IMR-90 (cell line): Measurements from ENCODE around the gene MORN4. TPM values are rescaled to one million over a fixed set of nuclear protein-coding genes. Genes with fewer than 3 reads are reported as not detected.

ENCODE experiments used
- ATAC-seq: fragments of 200-7000 bp; cut with Tn5 transposase; 2 replicates; pipeline ENCODE4 v1.9.1; 2020; ENCODE audit warnings: low read depth, mild to moderate bottlenecking, moderate library complexity
- BruUV-seq: library from RNA; stranded (reverse); fragments of 400-500 nt; replicated peaks from 2 replicates; lab custom pipeline; 2021; lab: Mats Ljungman, UMichigan
- CTCF ChIA-PET: fragments of 300-600 bp; formaldehyde crosslinking; extraction: SDS; loops from one replicate; lab custom pipeline; 2021; ENCODE audit warnings: antibody characterized with exemption; lab: Yijun Ruan, JAX
- POLR2A ChIA-PET: fragments of 300-600 bp; sonication (Branson Sonifier 250); formaldehyde crosslinking; loops from one replicate; lab custom pipeline; 2022; ENCODE audit warnings: antibody characterized with exemption; ENCODE audit not compliant: unreplicated experiment; lab: Charles Lee
- DNase-seq: peaks from one replicate; pipeline ENCODE4 v3.0.0; 2013
- H2AFZ ChIP-seq: replicated peaks from 2 replicates; pipeline ENCODE3; 2013; ENCODE audit warnings: low read length, mild to moderate bottlenecking; ENCODE audit not compliant: poor library complexity
- H2AK5ac ChIP-seq: 2 replicates; pipeline ENCODE4 v1.6.1; 2013; ENCODE audit warnings: low read depth, low read length, inconsistent platforms
- H2AK9ac ChIP-seq: replicated peaks from 2 replicates; pipeline ENCODE3; 2013; ENCODE audit warnings: mild to moderate bottlenecking, low read depth, low read length, moderate library complexity; ENCODE audit not compliant: poor library complexity
- H2BK120ac ChIP-seq: 2 replicates; pipeline ENCODE4 v1.6.1; 2013; ENCODE audit warnings: low read depth, low read length, inconsistent platforms
- H2BK15ac ChIP-seq: 3 replicates; pipeline ENCODE4 v1.6.1; 2013; ENCODE audit warnings: low read depth, low read length, inconsistent platforms
- H2BK20ac ChIP-seq: 2 replicates; pipeline ENCODE4 v1.6.1; 2013; ENCODE audit warnings: low read depth, mild to moderate bottlenecking, inconsistent platforms, low read length, moderate library complexity
- H2BK5ac ChIP-seq: 2 replicates; pipeline ENCODE4 v1.6.1; 2013; ENCODE audit warnings: mild to moderate bottlenecking, low read depth, low read length, inconsistent platforms; ENCODE audit not compliant: poor library complexity, severe bottlenecking
- H3K14ac ChIP-seq: replicated peaks from 2 replicates; pipeline ENCODE4 v1.6.1; 2013; ENCODE audit warnings: low read depth, low read length, inconsistent platforms
- H3K18ac ChIP-seq: 2 replicates; pipeline ENCODE4 v1.6.1; 2013; ENCODE audit warnings: low read depth, low read length, control low read depth
- H3K23ac ChIP-seq: 2 replicates; pipeline ENCODE4 v1.6.1; 2013; ENCODE audit warnings: low read depth, low read length, inconsistent platforms
- H3K27ac ChIP-seq: 2 replicates; pipeline ENCODE4 v1.5.1; 2013; ENCODE audit warnings: mild to moderate bottlenecking, control low read depth, low read length; ENCODE audit not compliant: insufficient read depth
- H3K27me3 ChIP-seq: 2 replicates; pipeline ENCODE4 v1.6.1; 2013; ENCODE audit warnings: low read length; ENCODE audit not compliant: control insufficient read depth, insufficient read depth
- H3K36me3 ChIP-seq: 2 replicates; pipeline ENCODE4 v1.6.1; 2013; ENCODE audit warnings: low read length, mixed read lengths; ENCODE audit not compliant: control insufficient read depth, insufficient read depth
- H3K4ac ChIP-seq: 2 replicates; pipeline ENCODE4 v1.6.1; 2013; ENCODE audit warnings: low read depth, low read length, inconsistent platforms
- H3K4me1 ChIP-seq: 2 replicates; pipeline ENCODE4 v1.6.1; 2013; ENCODE audit warnings: low read length, mixed read lengths; ENCODE audit not compliant: control insufficient read depth, insufficient read depth
- H3K4me2 ChIP-seq: 2 replicates; pipeline ENCODE4 v1.6.1; 2013; ENCODE audit warnings: low read depth, mild to moderate bottlenecking, control low read depth, low read length, moderate library complexity
- H3K4me3 ChIP-seq: 2 replicates; pipeline ENCODE4 v1.5.1; 2013; ENCODE audit warnings: low read depth, mild to moderate bottlenecking, control low read depth, low read length, moderate library complexity; ENCODE audit not compliant: insufficient read depth
- H3K56ac ChIP-seq: 2 replicates; pipeline ENCODE4 v1.6.1; 2013; ENCODE audit warnings: low read length, inconsistent platforms; ENCODE audit not compliant: insufficient read depth; ENCODE audit errors: extremely low read depth
- H3K79me1 ChIP-seq, 2 experiments: 2 replicates each; pipeline ENCODE4 v1.6.1; 2013; ENCODE audit warnings: low read length in 2 of 2, inconsistent platforms in 1 of 2, low read depth in 1 of 2
- H3K9ac ChIP-seq: 2 replicates; pipeline ENCODE4 v1.6.1; 2013; ENCODE audit warnings: low read depth, low read length, control low read depth
- H3K9me1 ChIP-seq: 2 replicates; pipeline ENCODE4 v1.6.1; 2013; ENCODE audit warnings: low read length, inconsistent platforms; ENCODE audit not compliant: insufficient read depth
- H3K9me3 ChIP-seq: 2 replicates; pipeline ENCODE4 v1.6.1; 2013; ENCODE audit warnings: low read length; ENCODE audit not compliant: control insufficient read depth, insufficient read depth
- H4K20me1 ChIP-seq: 2 replicates; pipeline ENCODE4 v1.6.1; 2013; ENCODE audit warnings: low read length, inconsistent platforms; ENCODE audit not compliant: insufficient read depth
- H4K5ac ChIP-seq: 2 replicates; pipeline ENCODE4 v1.6.1; 2013; ENCODE audit warnings: mild to moderate bottlenecking, low read depth, low read length, control low read depth
- H4K8ac ChIP-seq, 2 experiments: 2 replicates each; pipeline ENCODE4 v1.6.1; 2013; ENCODE audit warnings: low read depth in 2 of 2, low read length in 2 of 2, control low read depth in 1 of 2, inconsistent platforms in 1 of 2
- H4K91ac ChIP-seq: 2 replicates; pipeline ENCODE4 v1.6.1; 2013; ENCODE audit warnings: low read depth, low read length, inconsistent platforms; ENCODE audit not compliant: insufficient read depth
- CEBPB ChIP-seq: IDR thresholded peaks from 2 replicates; pipeline ENCODE4 v1.6.1; 2012; ENCODE audit warnings: low read depth, low read length, improper control_type of control experiment
- NFE2L2 ChIP-seq: fragments of 150-350 bp; IDR thresholded peaks from 2 replicates; pipeline ENCODE4 v1.6.1; 2016; ENCODE audit warnings: low read depth, mild to moderate bottlenecking, low read length
- WGBS, 2 experiments: methylation state at CpG; one replicate each; pipeline versions ENCODE4 v1.1.5 to v1.1.7; 2013; ENCODE audit warnings: missing lambda C conversion rate in 2 of 2; ENCODE audit not compliant: insufficient read length in 1 of 2; ENCODE audit errors: extremely low coverage in 2 of 2; 5-methylcytosine and 5-hydroxymethylcytosine counted together
- dilution Hi-C: fragments of 300-500 bp; cut with HindIII; formaldehyde crosslinking; loops from one replicate; pipeline ENCODE4 v1.14.3; 2018; ENCODE audit warnings: low sequenced_read_pairs; ENCODE audit not compliant: unreplicated experiment
- in situ Hi-C: fragments of 300-500 bp; cut with MboI; formaldehyde crosslinking; loops from 3 replicates; pipeline ENCODE4 v1.14.3; 2019; ENCODE audit warnings: low sequenced_read_pairs, inconsistent platforms, mixed read lengths
- intact Hi-C: fragments of 100-400 bp; cut with micrococcal nuclease; formaldehyde crosslinking; loops from 2 replicates; pipeline ENCODE4 v1.10.0; 2022
- polyA plus RNA-seq, 3 experiments: library from polyadenylated mRNA; depleted of rRNA; stranded (reverse); fragments of >200 nt; gene quantifications; 2 replicates each; pipeline ENCODE4 v1.2.3, GENCODE V29; 2012; ENCODE audit warnings: low replicate concordance in 1 of 3
- total RNA-seq: library from RNA; depleted of rRNA; stranded (reverse); fragments of >200 nt; gene quantifications from 2 replicates; pipeline ENCODE4 v1.2.3, GENCODE V29; 2012

The MORN4 gene
- total and polyA plus RNA-seq, 2 of the 4 experiments (the other 2 are of a cell fraction), result 3.2 to 8.4 TPM

DNA sequence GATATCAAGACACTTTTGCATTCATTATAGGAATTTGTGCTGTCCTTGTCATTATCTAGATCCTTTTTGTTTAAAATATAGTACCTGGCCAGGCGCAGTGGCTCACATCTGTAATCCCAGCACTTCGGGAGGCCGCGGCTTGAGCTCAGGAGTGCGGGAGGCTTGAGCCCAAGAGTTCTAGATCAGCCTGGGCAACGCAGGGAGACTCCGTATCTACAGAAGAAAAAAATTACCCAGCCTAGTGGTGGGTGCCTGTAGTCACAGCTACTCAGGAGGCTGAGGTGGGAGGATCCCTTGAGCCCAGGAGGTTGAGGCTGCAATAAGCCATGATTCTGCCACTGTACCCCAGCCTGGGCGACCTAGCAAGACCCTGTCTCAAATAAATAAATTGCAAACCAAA, 621 bp upstream of the MORN4 start:
- Histone ChIP-seq H3K9me3 (no peaks in the 10 kb centered on the region), H4K91ac (peak overlapping the region; percentile 66; the same call in 1 of the 2 replicates), H4K5ac (peak overlapping the region; percentile 84), H2AFZ (peak overlapping the region; percentile 97), H2BK5ac (no peak overlapping the region), H3K14ac (no peak overlapping the region), H3K4me2 (peak overlapping the region; percentile 81), H3K79me1 (peaks cover 3 to 22% of the 10 kb centered on the region in 2 experiments; a peak in 3 of 4 replicates), H3K9ac (no peak overlapping the region), H2AK9ac (peak overlapping the region; percentile 1), H4K20me1 (no peaks in the 10 kb centered on the region), H3K4me3 (no peak overlapping the region), H3K56ac (no peak overlapping the region), H2AK5ac (no peak overlapping the region; the same call in 1 of the 2 replicates), H4K8ac (peak overlapping the region; percentile 58 to 98), H3K9me1 (peaks cover 7% of the 10 kb centered on the region), H3K27ac (no peak overlapping the region), H2BK120ac (peak overlapping the region; percentile 80; the same call in 1 of the 2 replicates), H2BK20ac (0 out of 2 replicates have a peak overlapping the region, but pooled peaks have one; percentile 53), H3K36me3 (no peaks in the 10 kb centered on the region), H3K27me3 (no peaks in the 10 kb centered on the region), H3K4ac (peak overlapping the region; percentile 79; the same call in 1 of the 2 replicates), H3K4me1 (peaks cover 9% of the 10 kb centered on the region), H3K18ac (no peak overlapping the region), H3K23ac (no peak overlapping the region), H2BK15ac (no peak overlapping the region)
- no peak for ATAC-seq
- no CpG with 5 or more reads among the region's 8 CpGs for WGBS, 2 experiments
- in situ Hi-C loops (no loop called here), intact Hi-C loops (no loop called here), dilution Hi-C loops (no loop called here)
- BruUV-seq, result no TSS peak
- no peak for TF ChIP-seq CEBPB
- no peak for TF ChIP-seq NFE2L2
- DNase-seq, result no peak
- CTCF ChIA-PET, result no interaction called here
- POLR2A ChIA-PET, result no interaction called here
